ENCODE measurements around the gene ATXN7L2.

The ATXN7L2 gene

GRCh38 chr1:109522026-109522425 lies 38.3 kb downstream of the ATXN7L2 start:
- no peak for DNase-seq (ENCODE audit: low read depth in 2 of 2, low spot score in 1 of 2)

- DNase-seq (ENCODE audit: low read depth in 2 of 2, low spot score in 1 of 2) = no peak
Measured at GRCh38 chr1:109523706-109524105, 40.0 kb downstream of the ATXN7L2 start.

- DNase-seq (ENCODE audit: low read depth in 2 of 2, low spot score in 1 of 2) = no peak
Measured at GRCh38 chr1:109527098-109527811, 43.5 kb downstream of the ATXN7L2 start.

DNA sequence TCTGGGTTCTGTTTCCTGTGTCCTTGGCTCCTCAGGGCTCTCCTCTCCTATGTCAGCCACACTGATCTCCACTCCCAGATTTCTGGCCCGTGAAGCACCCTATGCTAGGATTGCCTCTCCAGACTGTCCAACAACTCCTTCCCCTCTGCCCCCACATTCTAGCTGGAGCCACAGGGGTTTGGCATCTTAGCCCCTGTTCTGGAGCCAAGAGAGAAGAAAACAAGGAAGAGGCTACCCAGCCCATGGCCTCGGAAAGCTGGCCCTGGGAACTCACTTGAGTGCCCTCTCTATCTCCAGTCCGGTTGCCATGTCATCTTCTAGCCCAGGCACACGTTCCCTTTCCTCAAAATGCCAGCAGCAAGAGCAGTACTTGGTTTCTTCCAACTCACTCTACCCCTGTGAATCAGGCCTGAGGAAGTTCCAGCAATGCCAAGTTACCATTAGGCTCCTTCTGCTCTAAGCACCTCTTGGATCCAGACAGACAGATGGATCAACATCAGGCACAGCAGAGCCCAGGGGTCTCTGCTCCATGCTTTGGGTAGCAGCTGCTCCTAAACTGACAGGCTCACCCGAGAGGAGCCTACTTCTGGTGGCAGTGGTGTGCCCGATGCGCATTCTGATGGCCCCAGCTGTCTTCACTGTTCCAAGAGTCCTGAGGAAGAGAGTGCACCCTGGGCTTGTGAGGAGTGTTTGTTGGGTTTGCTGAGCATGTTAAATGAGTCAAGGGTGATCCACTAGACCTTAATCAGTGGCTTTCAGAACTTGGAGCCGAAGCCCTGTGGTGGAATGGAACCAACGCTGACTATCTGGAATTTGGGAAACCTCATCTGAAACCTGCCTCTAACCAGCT lies 44.4 kb downstream of the ATXN7L2 start:
- no peak for DNase-seq (ENCODE audit: low read depth in 2 of 2, low spot score in 1 of 2)

- no peak for DNase-seq (ENCODE audit: low read depth in 2 of 2, low spot score in 1 of 2)
Measured at GRCh38 chr1:109528712-109529111, 45.0 kb downstream of the ATXN7L2 start.

- no peak for DNase-seq (ENCODE audit: low read depth in 2 of 2, low spot score in 1 of 2)
Measured at GRCh38 chr1:109529881-109530456, 46.3 kb downstream of the ATXN7L2 start.

- no peak for DNase-seq (ENCODE audit: low read depth in 2 of 2, low spot score in 1 of 2)
Measured at GRCh38 chr1:109530457-109531087, 46.9 kb downstream of the ATXN7L2 start.

- DNase-seq (ENCODE audit: low read depth in 2 of 2, low spot score in 1 of 2) = no peak
Measured at GRCh38 chr1:109531380-109531779, 47.7 kb downstream of the ATXN7L2 start.

GRCh38 chr1:109531826-109532364 lies 48.2 kb downstream of the ATXN7L2 start:
- DNase-seq (ENCODE audit: low read depth in 2 of 2, low spot score in 1 of 2) = no peak

DNA sequence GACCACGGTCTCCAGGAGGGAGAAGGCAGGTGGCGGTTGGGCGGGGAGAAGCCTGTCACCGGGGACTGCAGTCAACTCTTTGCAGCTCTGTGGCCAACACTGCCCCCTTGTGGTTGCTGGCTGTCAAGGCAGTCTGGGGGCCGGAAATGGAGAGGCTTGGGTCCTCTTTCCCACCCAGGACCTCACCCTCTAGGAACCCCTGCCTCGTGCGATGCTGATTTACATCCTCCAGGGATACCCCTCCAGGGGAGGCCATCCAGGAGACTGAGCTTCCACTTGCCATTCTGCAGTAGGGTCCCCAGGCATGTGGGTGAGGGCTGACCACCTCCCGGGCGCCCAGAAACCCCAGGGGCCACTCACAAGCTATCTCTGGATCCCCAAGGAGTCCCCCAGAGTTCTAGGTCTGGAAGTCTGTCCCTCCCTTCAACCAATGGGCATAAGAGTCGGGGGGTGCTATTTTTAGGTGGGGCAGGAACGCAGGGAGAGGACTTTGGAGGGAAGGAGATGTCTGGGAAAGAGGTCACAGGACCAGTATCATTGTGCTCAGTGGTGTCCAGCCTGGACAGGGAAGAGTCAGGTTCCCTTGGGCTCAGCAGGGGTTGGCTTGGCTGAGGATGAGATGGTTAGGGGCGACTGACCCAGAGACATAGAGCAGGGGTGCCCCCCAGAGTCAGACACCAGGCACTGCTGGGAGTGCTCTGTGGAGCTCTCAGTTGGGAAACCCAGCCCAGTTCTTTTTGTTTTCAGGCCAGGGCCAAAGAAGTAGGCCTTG lies 48.8 kb downstream of the ATXN7L2 start:
- peak; percentile 80 to 84 for DNase-seq (ENCODE audit: low read depth in 2 of 2, low spot score in 1 of 2)

DNA sequence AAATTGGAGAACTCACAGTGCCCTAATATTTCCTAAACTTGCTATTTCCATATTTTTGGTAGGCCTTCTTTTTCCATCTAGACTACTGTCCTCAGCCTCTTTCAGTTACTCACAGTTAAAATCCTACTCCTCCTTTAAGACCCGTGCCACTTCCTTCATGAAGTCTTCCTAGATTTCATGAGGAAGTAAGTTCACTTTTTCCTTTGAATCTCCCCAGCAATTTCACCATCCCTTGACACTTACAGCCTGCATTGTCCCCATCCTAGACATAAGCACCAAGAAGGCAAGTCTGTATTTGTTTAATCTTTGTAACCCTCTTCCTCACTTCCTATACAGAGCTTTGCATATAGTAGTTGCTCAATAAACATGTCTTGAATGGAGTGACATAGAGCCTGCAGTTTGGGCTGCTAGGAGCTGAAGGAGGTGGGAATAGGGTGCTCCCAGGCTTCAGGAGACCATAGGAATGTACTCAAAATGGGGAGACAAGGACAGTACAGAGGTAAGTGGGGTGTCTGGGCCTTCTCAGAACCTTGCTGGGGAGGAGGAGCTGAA lies 50.7 kb downstream of the ATXN7L2 start:
- DNase-seq (ENCODE audit: low read depth in 2 of 2, low spot score in 1 of 2) = no peak

GRCh38 chr1:109535481-109535880 lies 51.8 kb downstream of the ATXN7L2 start:
- DNase-seq (ENCODE audit: low read depth in 2 of 2, low spot score in 1 of 2) = no peak

DNA sequence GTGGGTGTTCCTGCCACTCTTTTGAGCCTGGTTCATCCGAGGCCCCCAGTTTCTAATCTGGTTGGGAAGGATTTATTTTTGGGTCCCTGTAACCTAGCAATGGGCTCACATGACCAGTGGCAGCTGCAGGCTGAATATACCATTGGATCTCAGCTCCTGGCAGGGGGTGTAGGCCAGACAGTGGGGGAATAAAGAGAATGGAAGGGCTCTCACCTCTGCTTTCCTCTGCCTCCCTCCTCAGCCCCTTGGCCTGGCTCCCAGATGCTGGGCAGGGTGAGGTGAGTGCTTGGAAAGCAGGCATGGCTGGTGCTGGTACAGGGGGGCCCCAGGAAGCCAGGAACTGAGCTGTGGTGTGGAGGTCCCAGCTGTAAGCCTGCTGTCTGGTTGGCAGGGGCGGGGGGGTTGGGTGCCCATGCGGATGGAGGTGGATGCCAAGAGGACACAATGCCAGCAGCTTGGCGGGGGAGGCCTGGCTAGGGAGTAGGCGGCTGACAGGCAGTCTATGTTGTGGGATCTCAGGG lies 52.3 kb downstream of the ATXN7L2 start:
- DNase-seq (ENCODE audit: low read depth in 2 of 2, low spot score in 1 of 2) = no peak

DNA sequence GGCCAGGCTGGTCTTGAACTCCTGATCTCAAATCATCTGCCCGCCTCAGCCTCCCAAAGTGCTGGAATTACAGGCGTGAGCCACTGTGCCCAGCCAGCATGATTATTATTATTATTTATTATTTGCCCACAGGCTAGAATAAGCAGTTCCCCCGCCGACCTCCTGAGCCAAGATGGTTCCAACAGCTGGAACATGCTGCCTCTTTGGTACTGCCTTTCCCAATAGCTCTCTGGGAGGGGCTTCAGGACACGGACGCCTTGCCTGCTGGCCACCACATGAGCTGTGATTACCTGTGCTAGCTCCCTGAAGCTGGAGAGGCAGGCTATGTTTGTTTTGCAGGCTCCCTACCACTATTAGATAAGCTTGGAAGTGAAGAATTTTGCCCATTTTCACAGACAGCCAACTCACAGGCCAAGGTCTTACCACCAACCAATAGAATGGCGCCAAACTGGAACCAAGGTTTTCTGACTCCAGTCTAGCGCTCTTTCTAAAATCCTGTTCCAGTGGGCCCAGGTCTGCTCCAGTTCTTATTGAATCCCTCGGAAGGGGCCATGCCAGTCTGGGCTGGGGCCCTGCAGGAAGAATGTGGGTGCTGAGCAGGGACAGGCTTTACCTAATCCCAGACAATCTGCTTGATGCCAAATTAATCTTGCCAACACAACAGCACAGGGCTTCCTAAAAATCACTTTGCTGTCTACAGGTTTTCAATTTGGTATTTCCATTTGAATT lies 53.9 kb downstream of the ATXN7L2 start:
- no peak for DNase-seq (ENCODE audit: low read depth in 2 of 2, low spot score in 1 of 2)

GRCh38 chr1:109538827-109539555 lies 55.3 kb downstream of the ATXN7L2 start:
- no peak for DNase-seq (ENCODE audit: low read depth in 2 of 2, low spot score in 1 of 2)

- no peak for DNase-seq (ENCODE audit: low read depth in 2 of 2, low spot score in 1 of 2)
Measured at GRCh38 chr1:109539676-109540075, 56.0 kb downstream of the ATXN7L2 start, which contains the start of gene GPR61. GPR61 (plus strand) TSS chr1:109539872; CDS start chr1:109543023, 3,151 bp downstream.

DNA sequence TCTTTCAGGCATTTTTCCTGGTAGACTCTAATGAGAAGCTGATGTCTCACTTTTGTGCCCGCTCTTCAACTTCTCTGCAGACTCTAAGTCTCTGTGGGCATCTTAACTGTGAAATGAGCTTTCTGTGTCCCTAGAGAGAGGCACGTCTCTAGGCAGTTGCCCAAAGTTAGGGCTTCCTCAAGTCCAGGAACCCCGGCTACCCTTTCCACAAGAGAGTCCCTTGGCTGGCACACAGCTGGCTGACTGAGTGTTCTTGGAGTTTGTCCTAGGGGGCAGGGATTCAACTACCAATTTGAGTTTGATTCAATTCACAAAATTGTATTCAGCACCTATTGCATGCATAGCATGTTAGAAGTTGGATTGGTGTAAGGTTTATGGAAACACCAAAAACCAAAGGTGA lies 57.4 kb downstream of the ATXN7L2 start:
- DNase-seq (ENCODE audit: low read depth in 2 of 2, low spot score in 1 of 2) = no peak
